ENCODE results near the gene SLC6A8. TPM values are rescaled to one million over a fixed set of nuclear protein-coding genes. Genes with fewer than 3 reads are reported as not detected.

SLC6A8 gene
- total RNA-seq, 4 donors from 2014 or later = 13.5 to 32.4 (median 26.3) TPM

GRCh38 chrX:153670748-153671588 lies 16.8 kb upstream of the SLC6A8 start:
- TF ChIP-seq, protein P1, sequence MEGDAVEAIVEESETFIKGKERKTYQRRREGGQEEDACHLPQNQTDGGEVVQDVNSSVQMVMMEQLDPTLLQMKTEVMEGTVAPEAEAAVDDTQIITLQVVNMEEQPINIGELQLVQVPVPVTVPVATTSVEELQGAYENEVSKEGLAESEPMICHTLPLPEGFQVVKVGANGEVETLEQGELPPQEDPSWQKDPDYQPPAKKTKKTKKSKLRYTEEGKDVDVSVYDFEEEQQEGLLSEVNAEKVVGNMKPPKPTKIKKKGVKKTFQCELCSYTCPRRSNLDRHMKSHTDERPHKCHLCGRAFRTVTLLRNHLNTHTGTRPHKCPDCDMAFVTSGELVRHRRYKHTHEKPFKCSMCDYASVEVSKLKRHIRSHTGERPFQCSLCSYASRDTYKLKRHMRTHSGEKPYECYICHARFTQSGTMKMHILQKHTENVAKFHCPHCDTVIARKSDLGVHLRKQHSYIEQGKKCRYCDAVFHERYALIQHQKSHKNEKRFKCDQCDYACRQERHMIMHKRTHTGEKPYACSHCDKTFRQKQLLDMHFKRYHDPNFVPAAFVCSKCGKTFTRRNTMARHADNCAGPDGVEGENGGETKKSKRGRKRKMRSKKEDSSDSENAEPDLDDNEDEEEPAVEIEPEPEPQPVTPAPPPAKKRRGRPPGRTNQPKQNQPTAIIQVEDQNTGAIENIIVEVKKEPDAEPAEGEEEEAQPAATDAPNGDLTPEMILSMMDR (IDR thresholded peaks at IDR 0.05) = no peak
- ATAC-seq (ENCODE audit: low FRiP score) (no peak), DNase-seq (ENCODE audit: low spot score) (no peak)

DNA sequence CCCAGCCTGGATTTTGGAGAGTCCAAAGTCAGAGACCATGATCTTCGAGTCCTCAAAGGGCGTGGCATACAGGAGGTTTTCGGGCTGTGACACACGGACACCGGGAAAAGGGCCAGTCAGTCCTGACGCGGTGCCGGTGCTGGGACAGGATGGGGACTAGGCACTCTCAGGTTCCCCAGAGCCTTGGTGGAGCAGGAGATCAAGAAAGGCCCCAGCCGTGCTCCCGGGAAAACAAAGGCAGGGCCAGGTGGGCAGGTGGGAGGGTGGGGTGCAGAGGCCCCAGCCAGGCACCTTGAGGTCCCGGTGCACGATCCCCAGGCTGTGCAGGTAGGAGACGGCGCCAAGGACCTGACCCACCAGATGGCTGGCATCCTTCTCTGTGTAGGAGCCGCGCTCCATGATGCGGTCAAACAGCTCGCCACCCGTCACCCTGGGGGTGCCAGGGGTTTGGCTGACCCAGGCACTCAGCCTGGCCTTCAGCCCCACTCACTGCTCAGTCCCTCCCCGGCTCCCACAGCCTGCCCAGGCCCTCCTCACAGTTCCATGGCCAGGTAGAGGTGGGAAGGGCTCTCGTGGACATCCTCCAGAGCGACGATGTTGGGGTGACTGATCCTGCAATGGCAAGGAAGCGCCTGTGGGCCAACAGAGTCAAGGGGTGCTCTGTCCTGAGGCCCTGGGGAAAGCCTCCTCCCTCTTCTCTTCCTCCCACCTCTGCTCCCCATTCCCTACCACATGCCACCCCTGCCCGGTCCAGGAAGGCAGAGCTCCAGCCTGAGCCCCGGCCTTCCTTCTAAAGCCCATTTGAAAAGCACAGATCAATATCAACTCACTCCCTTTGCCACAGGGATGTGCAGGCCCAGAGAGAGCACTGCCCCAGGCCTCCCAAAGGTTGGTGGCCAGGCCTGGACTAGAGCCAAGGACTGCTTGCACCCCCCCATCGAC lies 15.9 kb upstream of the SLC6A8 start:
- ATAC-seq (ENCODE audit: low FRiP score) (no peak), DNase-seq (ENCODE audit: low spot score) (no peak)

GRCh38 chrX:153672531-153673427 lies 14.9 kb upstream of the SLC6A8 start:
- TF ChIP-seq, protein P1 (IDR thresholded peaks at IDR 0.05) = no peak
- DNase-seq (ENCODE audit: low spot score) = no peak
- no peak for ATAC-seq (ENCODE audit: low FRiP score)

More for the DNA sequence above, 15.9 kb upstream of the SLC6A8 start:
- TF ChIP-seq, protein P1 (IDR thresholded peaks at IDR 0.05) = no peak

DNA sequence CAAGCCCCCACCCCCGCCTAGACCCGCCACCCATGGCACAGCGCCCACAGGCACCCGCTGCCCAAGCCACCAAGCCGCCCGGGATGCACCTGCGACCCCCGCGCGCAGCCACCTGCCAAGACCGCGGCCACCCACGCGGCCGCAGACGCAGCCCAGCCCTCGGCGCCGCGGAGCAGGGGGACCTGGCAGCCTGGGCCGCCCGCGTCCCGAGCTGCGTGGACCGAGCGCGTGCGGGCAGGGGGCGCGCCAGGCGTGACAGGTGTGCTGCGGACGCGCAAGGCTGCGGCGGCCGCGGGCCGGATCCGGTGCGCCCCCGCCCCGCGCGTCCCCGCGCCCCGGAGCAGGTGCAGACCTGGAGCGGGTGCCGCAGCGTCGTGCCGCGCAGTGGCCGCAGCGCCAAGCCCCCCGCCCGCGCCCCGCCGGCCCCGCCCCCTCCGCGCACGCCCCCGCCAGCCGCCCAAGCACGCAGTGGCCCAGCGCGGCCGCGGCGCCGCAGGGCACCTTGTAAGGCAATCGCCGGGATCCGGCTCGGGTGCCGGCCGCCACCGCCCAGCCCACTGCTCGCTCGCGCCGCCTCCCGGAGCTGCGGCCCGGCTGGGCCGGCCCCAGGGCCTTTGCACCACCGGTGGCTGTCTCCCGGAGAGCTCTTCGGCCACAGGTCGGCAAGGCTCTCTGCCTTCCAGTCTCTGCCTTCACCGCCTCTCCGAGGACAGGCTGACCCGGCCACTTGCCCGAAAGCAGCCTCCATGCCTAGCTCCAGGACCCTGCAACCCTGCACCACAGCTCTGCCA lies 14.1 kb upstream of the SLC6A8 start, which contains the start of gene PNCK:
Gene PNCK, minus strand, starts transcription at position 386 of the 791 bp plus-strand sequence. CDS start 737 bp downstream, outside the sequence.
- no peak for ATAC-seq (ENCODE audit: low FRiP score)
- TF ChIP-seq, protein P1 (IDR thresholded peaks at IDR 0.05) = no peak

GRCh38 chrX:153674219-153674851 lies 13.4 kb upstream of the SLC6A8 start:
- ATAC-seq (ENCODE audit: low FRiP score) (no peak), DNase-seq (ENCODE audit: low spot score) (no peak)
- TF ChIP-seq, protein P1 (IDR thresholded peaks at IDR 0.05) = no peak

More for the DNA sequence above, 14.1 kb upstream of the SLC6A8 start, which contains the start of gene PNCK:
- no peak for DNase-seq (ENCODE audit: low spot score)
